Muscle of leg (tissue), 11 donors: Measurements from ENCODE around the gene NID1. TPM values are rescaled to one million over a fixed set of nuclear protein-coding genes. Genes with fewer than 3 reads are reported as not detected.

Source experiments
- DNase-seq: peaks from one replicate; pipeline ENCODE4 v3.0.0; 2013
- H3K27ac ChIP-seq: one replicate; pipeline ENCODE4 v1.5.1; 2013; ENCODE audit warnings: mild to moderate bottlenecking, low read length, control low read depth
- H3K27me3 ChIP-seq: one replicate; pipeline ENCODE4 v1.6.1; 2013; ENCODE audit warnings: low read length; ENCODE audit not compliant: control insufficient read depth, insufficient read depth
- H3K36me3 ChIP-seq: one replicate; pipeline ENCODE4 v1.6.1; 2013; ENCODE audit warnings: low read length; ENCODE audit not compliant: control insufficient read depth, insufficient read depth
- H3K4me1 ChIP-seq: one replicate; pipeline ENCODE4 v1.6.1; 2013; ENCODE audit warnings: low read length; ENCODE audit not compliant: control insufficient read depth, insufficient read depth
- H3K4me3 ChIP-seq: one replicate; pipeline ENCODE4 v1.5.1; 2013; ENCODE audit warnings: low read length, control low read depth
- H3K9me3 ChIP-seq: replicated peaks from 2 replicates; pipeline ENCODE4 v1.6.1; 2013; ENCODE audit warnings: low read depth, low read length; ENCODE audit not compliant: control insufficient read depth
- WGBS: methylation state at CpG from one replicate; pipeline ENCODE4 v1.1.5; 2013; ENCODE audit warnings: missing lambda C conversion rate; ENCODE audit not compliant: insufficient coverage; 5-methylcytosine and 5-hydroxymethylcytosine counted together
- polyA plus RNA-seq, 8 donors: library from polyadenylated mRNA; unstranded; fragments of 120-200 nt; gene quantifications; one replicate each; pipeline versions ENCODE4 v1.2.1 to v1.2.3, GENCODE V29; 2013; ENCODE audit warnings: inconsistent platforms in 1 of 8, low replicate concordance in 1 of 8; ENCODE audit not compliant: insufficient read length in 8 of 8, insufficient read depth in 1 of 8
- total RNA-seq: library from RNA; stranded (reverse); fragments of 120-200 nt; gene quantifications from one replicate; pipeline ENCODE4 v1.2.4, GENCODE V29; 2013

Gene NID1
- total and polyA plus RNA-seq, 9 donors = 92.3 to 323 (median 246) TPM

DNA sequence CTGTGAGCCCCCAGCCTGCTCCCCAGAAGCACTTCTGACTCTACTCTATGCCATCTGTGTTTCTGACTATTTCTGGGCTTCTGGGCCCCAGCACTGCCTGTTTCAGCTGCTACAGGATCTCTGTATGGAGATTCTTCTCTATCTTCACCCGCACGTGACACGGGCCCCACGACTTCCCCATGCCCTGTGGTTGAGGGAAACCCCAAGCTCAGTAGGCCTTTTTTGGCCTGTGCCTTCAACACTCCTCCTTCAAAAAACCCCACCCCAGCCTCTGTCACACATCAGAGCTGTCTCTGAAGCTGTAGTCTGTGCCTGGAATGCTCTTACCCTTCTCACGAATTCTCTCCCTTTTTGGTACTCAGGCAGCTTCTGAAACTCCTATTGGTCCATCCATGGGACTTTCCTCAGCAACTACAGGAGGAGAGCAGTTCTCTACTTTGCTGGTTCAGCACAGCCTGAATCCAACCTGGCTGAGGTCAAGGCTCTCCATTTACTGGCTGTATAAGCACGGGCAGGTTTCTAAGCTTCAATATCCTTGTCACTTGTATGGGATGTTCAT is 2.0 kb upstream of the NID1 start:
- peak; percentile 74 for DNase-seq
- 51% methylated on average over 5 of the region's 6 CpGs for WGBS
- Histone ChIP-seq H3K4me3 (no peak overlapping the region), H3K4me1 (peaks cover 28% of the 10 kb centered on the region), H3K36me3 (no peaks in the 10 kb centered on the region), H3K9me3 (peaks cover 4% of the 10 kb centered on the region), H3K27ac (peak overlapping the region; percentile 93), H3K27me3 (peaks cover 3% of the 10 kb centered on the region)

DNA sequence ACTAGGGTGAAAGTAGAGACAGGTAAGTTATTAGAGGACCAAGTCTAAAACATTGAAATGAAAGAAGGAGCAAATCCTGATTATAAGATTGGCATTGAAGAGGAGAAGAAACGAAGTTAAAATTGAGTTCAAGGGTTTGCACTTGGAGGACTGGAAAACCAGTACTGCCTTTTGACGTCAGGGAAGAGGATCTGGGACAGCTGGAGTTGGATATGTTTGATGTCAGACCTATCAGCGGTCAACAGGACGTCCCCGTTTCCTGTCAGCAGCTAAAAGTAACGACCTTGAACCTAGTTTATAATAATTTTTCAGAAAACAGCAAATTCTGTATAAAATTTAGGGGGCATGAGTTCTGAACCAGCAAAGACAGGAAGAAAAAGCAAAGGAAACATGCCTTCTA is 1.2 kb upstream of the NID1 start:
- WGBS = 25% methylated on average over 2 of the region's 6 CpGs
- Histone ChIP-seq H3K4me1 (peaks cover 28% of the 10 kb centered on the region), H3K36me3 (peaks cover 8% of the 10 kb centered on the region), H3K27me3 (peaks cover 3% of the 10 kb centered on the region), H3K27ac (peak overlapping the region; percentile 93), H3K9me3 (peaks cover 4% of the 10 kb centered on the region), H3K4me3 (peak overlapping the region; percentile 10)
- peak; percentile 64 for DNase-seq

DNA sequence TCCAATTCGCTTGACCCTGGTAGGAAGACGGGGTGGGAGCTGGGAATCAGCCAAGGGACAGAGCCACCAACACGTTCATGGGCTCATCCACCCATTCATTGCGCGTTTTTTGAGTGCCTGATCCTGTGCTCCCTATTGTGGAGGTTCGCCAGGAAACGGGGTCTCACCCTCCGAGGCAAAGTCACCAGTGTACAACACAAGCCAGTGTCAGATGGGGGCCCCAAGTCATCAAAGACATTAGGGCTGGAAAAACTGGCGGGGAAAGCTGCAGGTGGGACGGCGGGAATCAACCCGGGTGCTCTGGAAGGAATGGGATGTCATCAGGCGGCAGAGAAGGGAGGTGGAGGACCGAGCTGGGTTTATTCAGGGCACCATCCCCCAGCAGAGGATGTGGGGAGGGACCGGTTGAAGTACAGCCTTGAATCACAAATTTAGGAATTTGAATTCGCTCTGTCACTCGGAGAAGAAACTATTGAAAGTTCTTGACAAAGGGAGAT is 667 bp upstream of the NID1 start:
- peak overlapping the region; percentile 93 for H3K27ac ChIP-seq
- H3K4me3 ChIP-seq = peak overlapping the region; percentile 90
- H3K9me3 ChIP-seq = peaks cover under 1% of the 10 kb centered on the region
- H3K4me1 ChIP-seq = peaks cover 28% of the 10 kb centered on the region
- DNase-seq = peak; percentile 51
- peaks cover 3% of the 10 kb centered on the region for H3K27me3 ChIP-seq
- WGBS = 16% methylated on average over 11 of the region's 17 CpGs
- H3K36me3 ChIP-seq = peaks cover 8% of the 10 kb centered on the region

DNA sequence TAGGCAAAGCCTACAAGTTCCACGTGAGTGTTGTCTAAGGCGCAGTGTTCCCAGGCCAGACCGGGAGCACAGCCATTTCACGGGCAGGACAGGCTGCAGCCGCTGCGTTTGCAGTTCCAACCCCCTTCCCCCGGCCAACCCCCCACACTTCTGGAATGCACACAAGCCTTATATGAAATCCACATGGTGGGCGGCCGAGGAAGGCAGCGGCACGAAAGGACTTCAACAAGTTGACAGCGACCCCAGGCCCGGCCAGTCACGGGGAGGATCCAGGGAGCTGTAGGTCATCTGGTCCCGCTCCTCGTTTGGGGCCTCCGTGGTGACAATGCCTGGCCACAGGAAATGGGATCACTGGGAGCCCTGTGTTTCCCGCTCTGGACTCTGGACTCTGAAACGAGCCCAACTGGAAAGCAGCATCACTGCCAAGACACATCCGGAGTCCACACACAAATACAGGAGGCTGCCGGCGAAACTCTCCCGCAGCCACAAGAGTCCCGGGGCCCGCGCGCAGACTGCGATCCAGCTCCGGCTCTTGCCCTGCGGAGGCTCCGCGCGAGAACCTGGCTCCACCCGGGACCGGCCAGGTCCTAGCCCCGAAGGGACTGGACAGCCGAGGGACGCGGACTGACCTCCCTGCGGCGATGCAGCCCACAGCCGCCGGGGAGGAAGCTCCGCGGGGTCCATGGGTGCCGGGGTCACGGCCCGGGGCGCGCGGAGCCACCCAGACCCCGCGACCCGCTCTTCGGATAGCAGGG is 794 bp downstream of the NID1 start:
- DNase-seq = peak; percentile 94
- Histone ChIP-seq H3K4me3 (peak overlapping the region; percentile 90), H3K27me3 (peaks cover 3% of the 10 kb centered on the region), H3K27ac (peak overlapping the region; percentile 91), H3K4me1 (peaks cover 28% of the 10 kb centered on the region), H3K9me3 (no peaks in the 10 kb centered on the region), H3K36me3 (peaks cover 12% of the 10 kb centered on the region)
- WGBS = under 1% methylated on average over 50 of the region's 55 CpGs

DNA sequence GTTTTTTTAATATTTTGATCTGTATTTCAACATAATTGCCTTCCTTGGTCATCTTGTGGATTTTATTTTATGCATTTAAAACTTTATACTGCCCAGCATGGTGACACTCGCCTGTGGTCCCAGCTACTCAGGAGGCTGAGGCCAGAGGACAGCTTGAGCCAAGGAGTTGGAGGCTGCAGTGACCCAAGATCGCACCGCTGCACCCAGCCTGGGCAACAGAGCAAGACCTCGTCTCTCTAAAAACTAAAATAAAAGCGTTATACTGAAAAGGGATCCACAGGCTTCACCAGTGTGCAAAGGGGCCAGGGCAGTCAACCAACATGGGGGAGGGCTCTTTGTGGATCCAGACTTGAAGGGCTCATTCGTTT is 1.4 kb downstream of the NID1 start:
- H3K27me3 ChIP-seq = peaks cover 3% of the 10 kb centered on the region
- no peaks in the 10 kb centered on the region for H3K9me3 ChIP-seq
- H3K27ac ChIP-seq = peak overlapping the region; percentile 91
- DNase-seq = no peak
- peak overlapping the region; percentile 90 for H3K4me3 ChIP-seq
- H3K36me3 ChIP-seq = peaks cover 12% of the 10 kb centered on the region
- H3K4me1 ChIP-seq = peaks cover 30% of the 10 kb centered on the region
- 21% methylated on average over 5 of the region's 6 CpGs for WGBS

DNA sequence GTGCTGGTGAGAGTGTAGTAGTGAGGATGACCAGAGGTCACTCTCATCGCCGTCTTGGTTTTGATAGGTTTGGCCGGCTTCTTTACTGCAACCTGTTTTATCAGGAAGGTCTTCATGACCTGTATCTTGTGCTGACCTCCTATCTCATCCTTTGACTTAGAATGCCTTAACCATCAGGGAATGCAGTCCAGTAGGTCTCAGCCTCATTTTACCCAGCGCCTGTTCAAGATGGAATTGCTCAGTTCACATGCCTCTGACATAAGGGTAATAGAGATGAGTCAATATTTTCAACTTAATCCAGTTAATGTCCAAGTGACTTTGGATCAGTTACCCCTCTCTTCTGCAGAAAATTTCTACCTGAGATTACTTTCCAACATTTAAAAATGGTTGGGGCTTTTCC is 4.6 kb downstream of the NID1 start:
- peaks cover 23% of the 10 kb centered on the region for H3K4me1 ChIP-seq
- peaks cover 15% of the 10 kb centered on the region for H3K36me3 ChIP-seq
- WGBS = 100% methylated on average over 3 of the region's 4 CpGs
- no peaks in the 10 kb centered on the region for H3K27me3 ChIP-seq
- no peak overlapping the region for H3K27ac ChIP-seq
- no peaks in the 10 kb centered on the region for H3K9me3 ChIP-seq
- no peak for DNase-seq
- H3K4me3 ChIP-seq = no peak overlapping the region

DNA sequence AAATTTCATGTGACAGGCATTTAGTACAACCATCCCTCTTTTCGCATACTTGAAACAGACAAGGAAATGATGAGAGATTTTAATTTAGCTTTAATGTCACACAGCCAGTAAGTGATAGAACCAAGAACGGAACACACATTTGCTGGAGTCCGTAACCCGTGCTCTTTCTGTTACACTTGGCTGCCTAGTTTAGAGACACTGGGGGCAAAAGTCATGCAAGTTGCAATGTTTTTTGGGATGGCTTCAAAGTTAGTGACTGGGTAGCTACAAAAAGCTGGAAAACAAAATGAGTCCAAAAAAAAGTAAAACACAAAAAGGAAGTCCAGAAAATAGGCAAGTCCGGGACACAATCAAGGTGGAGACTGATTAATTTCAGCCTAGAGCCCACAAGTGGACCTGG is 5.9 kb downstream of the NID1 start:
- peaks cover 1% of the 10 kb centered on the region for H3K9me3 ChIP-seq
- peaks cover 22% of the 10 kb centered on the region for H3K4me1 ChIP-seq
- no peak for DNase-seq
- H3K4me3 ChIP-seq = no peak overlapping the region
- 54% methylated on average over 4 of the region's 5 CpGs for WGBS
- no peaks in the 10 kb centered on the region for H3K27me3 ChIP-seq
- H3K27ac ChIP-seq = peak overlapping the region; percentile 60
- peaks cover 18% of the 10 kb centered on the region for H3K36me3 ChIP-seq

DNA sequence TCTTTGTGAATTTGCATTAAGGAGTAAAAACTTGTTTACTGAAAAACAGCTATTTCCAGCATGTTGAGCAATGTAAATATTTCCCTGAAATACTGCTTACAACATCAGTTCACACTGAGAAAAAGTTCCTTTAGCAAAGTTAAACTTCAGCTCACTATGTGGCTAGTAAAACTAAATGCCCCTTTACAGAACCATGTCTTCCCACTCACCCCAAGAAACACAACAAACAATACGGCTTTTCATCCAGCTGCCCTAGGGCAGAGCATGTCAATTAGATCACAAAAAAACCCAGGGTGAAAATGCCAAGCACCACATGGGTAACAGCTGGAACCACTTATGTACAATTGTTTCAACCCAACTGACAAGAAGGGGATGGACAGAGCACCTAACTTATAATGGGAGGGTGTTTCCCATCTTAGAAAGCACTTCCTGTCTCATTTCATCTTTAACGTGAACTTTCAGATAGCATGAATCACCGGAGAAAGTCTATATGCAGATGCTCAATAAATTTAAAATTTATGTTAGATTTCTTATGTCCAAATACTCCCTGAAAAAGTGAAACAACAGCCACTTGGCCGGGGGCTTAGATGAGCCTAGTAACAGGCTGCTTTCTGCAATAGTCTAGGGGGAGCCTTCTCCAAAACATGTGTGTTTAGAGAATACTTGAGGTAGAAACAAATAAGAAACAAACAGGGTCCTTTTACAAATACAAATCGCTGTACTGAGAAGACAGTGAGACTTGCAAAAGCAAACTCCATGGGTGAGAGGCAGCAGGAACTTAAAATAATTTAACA is 6.6 kb downstream of the NID1 start:
- DNase-seq = peak; percentile 73
- Histone ChIP-seq H3K9me3 (peaks cover 3% of the 10 kb centered on the region), H3K27ac (peak overlapping the region; percentile 60), H3K27me3 (no peaks in the 10 kb centered on the region), H3K4me1 (peaks cover 18% of the 10 kb centered on the region), H3K4me3 (no peak overlapping the region), H3K36me3 (peaks cover 19% of the 10 kb centered on the region)
- no CpG with 5 or more reads among the region's 5 CpGs for WGBS

DNA sequence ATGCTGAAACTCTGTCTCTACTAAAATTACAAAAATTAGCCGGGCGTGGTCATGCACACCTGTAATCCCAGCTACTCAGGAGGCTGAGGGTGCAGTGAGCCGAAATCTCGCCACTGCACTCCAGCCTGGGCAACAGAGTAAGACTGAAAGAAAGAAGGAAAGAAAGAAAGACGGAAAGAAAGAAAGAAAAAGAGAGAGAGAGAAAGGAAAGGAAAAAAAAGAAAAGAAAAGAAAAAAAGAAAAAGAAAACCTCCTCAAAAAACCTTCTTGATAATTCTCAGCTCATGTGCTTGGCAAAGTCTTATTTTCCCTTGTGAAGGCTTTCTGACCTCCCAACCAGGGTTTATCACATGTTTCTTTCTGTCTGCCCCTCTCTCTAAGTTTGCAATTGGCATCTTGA is 7.3 kb downstream of the NID1 start:
- Histone ChIP-seq H3K4me1 (peaks cover 15% of the 10 kb centered on the region), H3K27ac (peak overlapping the region; percentile 60), H3K4me3 (no peak overlapping the region), H3K9me3 (peaks cover 3% of the 10 kb centered on the region), H3K27me3 (no peaks in the 10 kb centered on the region), H3K36me3 (peaks cover 20% of the 10 kb centered on the region)
- DNase-seq = no peak
- WGBS = no CpG with 5 or more reads among the region's 5 CpGs
